Mammary epithelial cell (primary cell): Measurements from ENCODE around the gene RPL15.

Source experiments
- CTCF ChIP-seq, 2 donors: IDR thresholded peaks in 1 of 2; conservative IDR thresholded peaks in 1 of 2; 2 replicates each; pipeline ENCODE4 v1.5.1; 2011 to 2012; ENCODE audit warnings: inconsistent platforms in 2 of 2, low read length in 2 of 2, mild to moderate bottlenecking in 2 of 2, control low read depth in 1 of 2, low read depth in 1 of 2; ENCODE audit not compliant: insufficient read depth in 1 of 2; ENCODE audit errors: extremely low read depth in 1 of 2
- EZH2 ChIP-seq: IDR thresholded peaks from 2 replicates; pipeline ENCODE4 v1.6.1; 2012; ENCODE audit warnings: low read length, inconsistent platforms, borderline replicate concordance

GRCh38 chr3:23953523-23953922 lies 36.6 kb downstream of the RPL15 start:
- TF ChIP-seq CTCF (conservative IDR thresholded peaks at IDR 0.05 in 1 of 2, IDR thresholded peaks at IDR 0.05 in 1 of 2; ENCODE audit: extremely low read depth in 1 of 2, insufficient read depth in 1 of 2, low read depth in 1 of 2, low read length in 2 of 2) (no peak), EZH2 (no peak)
